Stimulated activated CD4-positive, alpha-beta T cell treated with anti-CD3 and anti-CD28 coated beads, TNF-alpha, amount 100 ng/mL, for 24 hours (primary cell): ENCODE measurements around the gene DNMT1.

Experiments
- DNase-seq, 3 experiments: peaks; one replicate each; pipeline ENCODE4 v3.0.0-alpha.2; 2020; ENCODE audit warnings: low read depth in 3 of 3

DNMT1 gene

DNA sequence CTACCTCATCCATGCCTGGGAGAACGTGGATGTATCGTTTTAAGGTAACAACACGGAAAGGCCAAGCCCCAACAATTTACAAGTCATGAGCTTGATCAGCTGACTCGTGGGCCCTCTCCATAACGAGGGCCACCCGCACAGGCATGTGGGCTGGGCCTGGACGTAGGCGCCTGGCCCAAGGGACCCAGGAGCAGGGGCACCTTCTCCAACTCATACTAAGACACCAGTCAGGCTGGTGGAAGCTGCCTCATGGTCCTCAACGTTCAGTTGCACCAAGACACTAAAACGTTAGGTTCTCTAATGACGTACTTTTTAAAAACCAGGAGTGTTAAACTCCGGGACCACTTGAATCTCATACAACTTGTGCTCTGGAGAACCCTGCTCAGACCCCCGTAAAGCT lies 53.3 kb downstream of the DNMT1 start:
- no peak for DNase-seq

DNA sequence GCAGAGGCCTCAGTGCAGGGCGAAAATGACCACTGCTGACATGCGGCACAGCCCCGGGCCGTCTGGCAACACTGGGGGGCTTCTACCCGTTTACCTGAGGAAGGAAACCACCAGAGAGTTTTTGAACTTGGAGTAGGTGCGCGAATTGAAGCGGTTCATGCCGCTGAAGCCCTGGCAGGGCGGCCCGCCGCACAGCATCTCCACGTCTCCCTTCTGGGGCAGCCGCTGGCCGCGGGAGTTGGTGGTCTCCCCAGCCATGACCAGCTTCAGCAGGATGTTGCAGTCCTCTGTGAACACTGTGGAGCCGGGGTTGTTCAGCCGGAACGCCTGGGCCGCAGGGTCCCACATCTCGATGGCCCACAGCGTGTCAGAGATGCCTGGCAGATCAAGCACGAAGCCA lies 54.8 kb downstream of the DNMT1 start:
- DNase-seq: no peak

DNA sequence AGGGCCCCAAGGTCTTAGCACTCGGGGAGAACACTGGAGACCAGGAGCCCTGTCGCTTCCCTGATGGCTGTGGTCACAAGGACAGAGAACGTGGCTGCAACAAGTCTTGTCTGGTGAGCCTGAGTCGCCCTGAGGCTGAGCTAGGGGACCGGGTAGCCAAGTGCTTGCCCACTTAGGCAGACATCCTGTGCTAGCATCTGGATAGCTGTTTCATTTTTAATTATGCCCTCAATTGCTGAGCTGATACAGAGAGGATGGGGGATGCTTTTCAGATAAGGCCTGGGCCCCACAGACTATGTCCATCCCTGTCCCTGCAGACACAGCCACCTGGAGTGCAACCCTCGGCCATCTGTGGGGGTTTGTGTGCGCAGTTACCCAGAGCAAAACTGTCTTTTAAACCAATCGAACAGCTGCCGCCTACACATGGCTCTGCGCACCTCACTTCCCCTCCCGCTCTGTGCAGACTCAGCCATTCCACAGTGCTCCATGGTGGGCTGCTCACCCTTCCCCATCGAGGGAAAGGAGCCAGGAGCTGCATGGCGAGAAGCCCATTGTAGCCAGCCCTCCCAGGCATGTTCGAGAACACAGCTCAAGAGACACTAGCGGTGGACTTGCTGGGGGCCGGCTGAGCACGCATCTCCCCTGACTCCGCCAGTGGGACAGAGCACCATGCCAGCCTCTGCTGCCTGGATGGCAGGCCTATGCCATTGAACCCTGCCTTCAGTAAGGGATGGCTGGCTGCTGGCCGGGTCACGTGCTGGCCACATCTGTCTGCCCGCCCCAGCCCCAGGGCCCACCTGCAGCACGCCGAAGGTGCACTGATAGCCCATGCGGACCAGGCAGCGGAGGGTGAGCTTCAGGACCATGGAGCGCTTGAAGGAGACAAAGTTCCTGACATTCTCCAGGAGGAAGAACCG lies 55.6 kb downstream of the DNMT1 start:
- no peak for DNase-seq

DNA sequence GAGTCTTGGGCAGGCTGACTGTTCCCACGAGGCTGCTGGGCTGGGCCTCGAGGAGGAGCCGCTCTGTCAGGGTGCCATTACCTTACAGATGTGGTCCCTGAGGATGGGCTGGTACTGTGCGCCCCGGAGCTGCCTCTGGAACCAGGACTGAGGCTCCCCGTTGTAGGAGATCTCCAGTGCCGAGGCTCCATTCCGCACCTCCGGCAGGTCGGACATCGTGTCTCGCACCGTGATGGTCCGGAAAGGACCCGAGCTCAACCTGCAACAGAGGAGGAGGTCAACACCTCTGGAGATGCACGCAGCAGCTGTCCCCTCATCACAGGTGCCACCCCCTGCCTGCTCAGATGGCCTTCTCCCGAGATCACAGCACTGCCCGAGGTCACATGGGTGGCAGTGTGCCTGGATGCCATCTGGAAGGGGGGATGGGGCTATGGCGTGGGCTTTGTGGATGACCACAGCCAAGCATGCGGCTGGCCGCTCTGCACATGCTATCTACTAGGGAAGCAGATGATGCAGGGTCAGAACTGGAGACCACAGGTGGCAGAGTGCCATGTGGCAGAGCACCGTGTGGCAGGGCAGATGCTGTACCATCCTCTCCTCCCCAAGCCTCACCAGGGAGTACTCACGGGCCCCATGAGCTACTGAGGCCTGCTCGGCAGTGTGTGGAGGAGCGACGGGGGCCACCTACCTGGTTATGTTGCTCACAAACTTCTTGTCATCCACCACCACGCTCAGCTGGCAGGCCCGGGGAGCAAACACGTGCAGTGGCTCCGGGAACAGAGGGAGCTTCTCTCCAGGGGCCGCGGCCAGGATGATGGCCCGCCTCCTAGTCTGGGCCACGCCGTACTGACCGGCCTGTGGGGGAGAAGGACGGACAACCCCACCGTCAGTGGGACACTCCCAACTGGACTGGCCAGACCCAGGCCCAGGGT lies 56.7 kb downstream of the DNMT1 start:
- DNase-seq: no peak

DNA sequence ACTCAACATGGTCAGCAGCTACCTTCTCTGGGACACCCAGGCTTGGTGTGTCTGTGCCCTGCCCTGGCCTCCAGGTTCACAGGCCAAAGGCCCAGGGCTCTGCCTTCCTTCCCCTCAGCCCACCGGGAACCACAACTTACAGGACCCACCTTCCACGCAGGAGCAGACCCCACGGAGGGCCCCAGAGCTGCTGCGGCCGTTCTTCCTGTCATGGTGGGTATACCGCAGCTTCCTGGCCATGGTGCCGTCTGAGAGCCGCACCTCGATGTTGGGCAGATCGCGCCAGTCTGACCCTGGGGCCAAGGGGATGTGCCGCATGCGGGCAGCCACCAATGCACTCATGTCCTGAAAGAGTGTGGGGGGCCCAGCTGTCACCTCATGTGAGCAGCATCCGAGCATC lies 57.8 kb downstream of the DNMT1 start:
- no peak for DNase-seq

DNA sequence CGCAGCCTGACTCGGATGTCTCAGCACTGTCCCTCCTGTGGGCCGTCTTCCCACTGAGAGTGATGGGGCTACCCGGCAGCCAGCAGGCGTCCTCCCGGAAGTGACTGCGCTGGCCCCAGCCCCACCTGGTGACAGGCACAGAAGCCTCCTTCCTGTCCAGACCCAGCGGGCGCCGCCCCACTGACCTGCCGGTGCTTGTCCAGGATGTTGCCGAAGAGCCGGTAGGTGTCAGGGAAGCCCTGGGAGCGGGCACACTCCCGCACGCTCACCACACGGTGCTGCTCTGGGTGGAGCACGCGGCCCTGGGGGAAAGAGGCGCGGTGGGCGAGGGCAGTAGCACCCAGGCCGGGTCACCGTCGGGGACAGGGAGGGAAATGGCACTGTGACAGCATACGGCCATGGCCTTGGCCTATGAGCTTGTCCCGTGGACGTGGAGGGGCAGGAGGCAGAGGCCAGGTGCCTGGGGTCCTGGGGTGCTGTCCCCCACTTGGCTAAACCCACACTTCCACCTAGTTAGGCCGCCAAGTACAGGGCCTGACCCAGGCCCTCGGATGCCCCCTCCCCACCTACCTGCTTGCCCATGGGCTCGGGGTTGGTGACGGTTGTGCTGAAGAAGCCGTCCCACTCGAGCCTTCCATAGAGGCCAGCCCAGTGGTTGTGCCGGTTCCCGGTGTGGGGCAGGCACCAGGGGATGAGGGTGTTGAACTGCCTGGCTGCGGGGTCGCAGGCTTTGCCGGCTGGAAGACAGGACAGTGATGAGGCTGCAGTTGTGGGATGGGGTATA lies 59.0 kb downstream of the DNMT1 start:
- DNase-seq: no peak

DNA sequence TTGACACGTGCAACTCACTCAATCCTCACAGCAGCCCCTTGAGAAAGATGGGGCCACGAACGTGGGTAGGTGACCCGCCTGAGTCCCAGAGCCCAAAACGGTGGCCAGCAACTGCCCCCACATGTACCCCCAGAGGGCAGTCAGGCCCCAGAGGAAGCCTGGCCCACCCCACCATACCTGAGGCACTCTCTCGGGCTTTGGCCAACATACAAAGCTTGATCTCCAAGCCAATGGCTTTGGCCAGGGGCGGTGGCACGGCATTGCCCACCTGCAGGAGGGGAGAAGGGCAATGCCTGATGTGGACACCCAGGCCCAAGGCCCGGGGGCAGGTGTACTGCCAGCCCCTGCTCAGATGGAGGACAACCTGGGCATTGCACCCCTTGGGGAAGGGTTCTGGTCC lies 60.7 kb downstream of the DNMT1 start:
- DNase-seq: no peak

DNA sequence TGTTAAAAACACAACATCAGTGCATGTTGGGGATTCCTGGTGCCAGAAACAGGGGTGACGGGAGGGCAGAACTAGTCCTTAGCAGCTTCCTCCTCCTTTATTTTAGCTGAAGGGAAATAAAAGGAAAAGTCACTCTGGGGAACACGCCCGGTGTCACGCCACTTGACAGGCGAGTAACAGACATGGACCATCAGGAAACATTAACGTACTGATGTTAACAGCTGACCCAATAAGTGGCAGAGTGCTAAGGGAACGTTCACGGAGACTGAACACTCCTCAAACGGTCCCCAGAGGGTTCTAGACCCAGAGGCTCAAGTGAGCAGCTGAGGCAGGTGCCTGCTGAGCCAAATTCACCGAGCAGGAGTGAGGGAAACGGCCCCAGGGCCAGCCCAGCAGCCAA lies 61.2 kb downstream of the DNMT1 start:
- no peak for DNase-seq

DNA sequence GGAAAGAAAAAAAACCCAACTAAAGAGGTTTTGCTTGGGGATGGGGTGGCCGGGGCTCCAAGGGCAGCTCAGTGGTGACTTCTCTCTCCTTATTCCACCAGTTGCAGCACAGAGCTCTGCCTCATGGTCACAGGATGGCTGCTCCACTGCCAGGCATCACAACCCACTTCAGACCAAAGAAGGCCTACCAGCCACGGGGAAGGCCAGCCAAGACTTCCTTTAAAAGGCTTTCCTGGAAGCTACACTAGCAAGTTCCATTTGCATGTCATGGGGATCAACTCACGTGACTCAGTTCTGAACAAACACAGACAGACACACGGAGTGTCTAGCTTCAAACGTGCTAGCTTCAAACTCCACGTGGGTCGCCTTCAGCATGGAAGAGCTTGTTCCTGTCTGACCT lies 61.8 kb downstream of the DNMT1 start:
- no peak for DNase-seq

DNA sequence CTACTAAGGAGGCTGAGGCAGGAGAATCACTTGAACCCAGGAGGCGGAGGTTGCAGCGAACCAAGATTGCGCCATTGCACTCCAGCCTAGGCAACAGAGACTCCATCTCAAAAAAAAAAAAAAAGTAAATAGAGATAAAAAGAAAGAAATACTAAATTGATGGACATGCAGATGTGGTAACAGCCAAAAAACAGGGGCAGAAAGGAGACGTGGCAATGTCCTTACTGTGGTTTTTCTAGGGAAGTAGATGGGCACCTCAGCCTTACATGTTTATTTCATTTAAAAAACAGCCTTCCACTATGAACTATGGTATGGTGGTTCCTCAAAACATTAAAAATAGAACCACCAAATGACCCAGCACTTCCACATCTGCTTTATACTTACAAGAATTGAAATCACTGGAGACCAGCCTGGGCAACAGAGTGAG lies 68.5 kb downstream of the DNMT1 start:
- no peak for DNase-seq

DNA sequence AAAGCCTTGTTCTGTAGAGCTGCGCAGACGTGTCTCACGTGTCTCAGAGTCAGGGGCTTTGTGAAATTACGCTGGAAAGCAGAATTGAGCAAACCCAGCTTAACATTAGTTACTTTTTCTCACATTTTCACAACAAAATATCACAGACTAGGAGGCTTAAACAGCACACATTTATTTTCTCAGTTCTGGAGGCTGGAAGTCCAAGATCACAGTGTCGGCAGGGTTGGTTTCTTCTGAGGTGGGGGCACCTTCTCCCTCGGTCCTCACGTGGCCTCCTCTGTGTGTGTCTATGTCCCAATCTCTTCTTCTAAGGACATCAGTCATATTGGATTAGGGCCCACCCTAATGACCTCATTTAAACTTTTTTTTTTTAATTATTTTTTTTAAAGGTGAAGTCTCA lies 70.3 kb downstream of the DNMT1 start:
- DNase-seq: no peak

DNA sequence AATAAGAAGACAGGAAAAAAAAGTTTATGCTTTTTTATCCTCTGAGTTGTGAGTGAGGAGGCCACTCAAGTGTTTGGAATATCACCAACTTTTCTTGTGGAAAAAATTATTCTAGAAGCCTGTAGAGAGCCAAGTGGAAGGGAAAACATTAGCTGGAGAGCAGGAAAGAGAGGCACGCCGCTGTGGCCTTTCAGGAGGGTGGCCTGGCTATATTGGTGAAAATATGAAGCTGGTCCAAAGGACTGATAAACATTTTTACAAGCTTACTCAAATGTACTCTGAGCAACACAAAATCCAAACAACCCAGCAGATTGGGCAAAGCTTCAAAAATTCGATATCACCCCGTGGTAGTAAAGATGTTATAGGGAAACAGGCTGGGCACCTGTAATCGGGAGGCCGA lies 72.7 kb downstream of the DNMT1 start:
- DNase-seq: no peak

DNA sequence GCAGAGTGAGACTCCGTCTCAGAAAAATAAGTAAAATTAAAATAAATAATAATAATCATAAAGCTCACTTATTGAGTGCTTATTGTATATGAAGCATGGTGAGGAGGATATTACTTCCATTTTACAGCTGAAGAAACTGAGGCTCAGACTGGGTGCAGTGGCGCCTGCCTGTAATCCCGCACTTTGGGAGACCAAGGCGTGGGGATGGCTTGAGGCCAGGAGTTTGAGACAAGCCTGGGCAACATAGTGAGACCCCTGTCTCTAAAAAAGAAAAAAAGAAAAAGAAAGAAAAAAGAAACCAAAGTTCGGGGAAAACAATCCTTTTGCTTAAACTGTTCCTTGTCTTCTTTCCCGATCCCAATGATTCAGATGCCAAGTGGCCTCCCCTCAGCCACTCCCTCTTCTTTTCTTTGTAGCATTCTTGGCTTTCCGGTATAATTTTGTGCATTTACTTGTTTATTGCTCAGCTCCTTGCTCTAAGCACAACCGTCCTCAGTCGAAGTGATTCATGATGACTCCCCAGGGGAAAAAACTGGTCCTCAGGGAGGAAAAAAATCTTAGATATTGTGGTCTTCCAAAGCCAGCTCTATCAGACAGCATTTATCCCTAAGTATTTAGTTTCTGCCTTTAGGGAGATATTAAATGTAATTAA lies 74.1 kb downstream of the DNMT1 start:
- no peak for DNase-seq

DNA sequence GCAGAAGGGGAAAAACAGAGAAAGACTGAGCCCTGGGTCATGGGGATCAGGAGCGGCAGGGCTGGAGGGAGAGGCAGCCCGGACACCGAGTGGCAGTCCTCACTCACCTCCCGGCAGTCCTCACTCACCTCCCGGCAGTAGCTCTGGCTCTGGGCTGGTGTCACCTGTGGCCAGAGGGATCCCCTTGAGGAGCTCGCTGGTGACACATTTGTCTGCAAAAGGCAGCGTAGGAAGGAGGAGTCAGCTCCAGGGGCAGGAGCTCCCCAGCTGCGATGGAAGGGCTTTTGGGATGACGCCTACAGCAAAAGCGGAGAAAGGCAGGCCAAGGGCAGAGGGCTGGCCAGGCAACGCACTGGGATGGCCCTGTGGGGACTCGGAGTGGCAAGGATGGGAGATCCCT lies 75.8 kb downstream of the DNMT1 start:
- no peak for DNase-seq

DNA sequence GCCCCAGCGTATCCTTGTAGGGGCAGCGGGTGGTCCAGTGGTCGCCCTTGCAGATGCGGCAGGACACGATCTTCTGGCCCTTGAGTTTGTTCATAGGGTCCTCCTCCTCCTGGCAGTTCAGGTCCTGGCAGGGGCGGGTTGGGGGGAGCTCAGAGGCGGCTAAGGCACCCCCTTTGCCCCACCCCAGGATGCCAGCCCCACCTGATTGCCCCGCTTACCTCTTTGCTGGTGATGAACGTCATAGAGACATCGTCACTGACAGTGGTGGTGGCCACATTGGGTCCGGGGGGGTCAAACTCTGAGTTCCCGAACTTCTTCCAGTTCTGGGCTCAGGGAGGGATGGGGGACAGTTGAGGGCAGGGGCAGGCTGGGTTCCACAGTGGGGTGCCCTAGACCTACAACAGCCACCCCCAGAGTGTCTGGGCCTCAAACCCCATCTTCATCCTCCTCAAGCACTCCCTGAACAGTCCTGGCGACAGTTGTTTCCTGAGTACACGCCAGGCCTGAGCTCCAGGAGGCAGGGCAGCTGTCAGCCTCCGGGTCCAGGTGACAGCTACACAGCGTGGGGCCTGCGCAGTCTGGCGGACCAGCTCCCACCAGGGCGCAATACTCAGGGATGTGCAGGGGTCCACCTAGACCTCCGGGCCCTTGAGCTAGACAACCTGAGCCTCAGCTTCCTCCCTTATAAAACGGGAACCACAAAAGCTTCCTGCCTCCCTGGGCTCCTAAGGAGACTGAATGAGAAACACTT lies 77.7 kb downstream of the DNMT1 start:
- no peak for DNase-seq

DNA sequence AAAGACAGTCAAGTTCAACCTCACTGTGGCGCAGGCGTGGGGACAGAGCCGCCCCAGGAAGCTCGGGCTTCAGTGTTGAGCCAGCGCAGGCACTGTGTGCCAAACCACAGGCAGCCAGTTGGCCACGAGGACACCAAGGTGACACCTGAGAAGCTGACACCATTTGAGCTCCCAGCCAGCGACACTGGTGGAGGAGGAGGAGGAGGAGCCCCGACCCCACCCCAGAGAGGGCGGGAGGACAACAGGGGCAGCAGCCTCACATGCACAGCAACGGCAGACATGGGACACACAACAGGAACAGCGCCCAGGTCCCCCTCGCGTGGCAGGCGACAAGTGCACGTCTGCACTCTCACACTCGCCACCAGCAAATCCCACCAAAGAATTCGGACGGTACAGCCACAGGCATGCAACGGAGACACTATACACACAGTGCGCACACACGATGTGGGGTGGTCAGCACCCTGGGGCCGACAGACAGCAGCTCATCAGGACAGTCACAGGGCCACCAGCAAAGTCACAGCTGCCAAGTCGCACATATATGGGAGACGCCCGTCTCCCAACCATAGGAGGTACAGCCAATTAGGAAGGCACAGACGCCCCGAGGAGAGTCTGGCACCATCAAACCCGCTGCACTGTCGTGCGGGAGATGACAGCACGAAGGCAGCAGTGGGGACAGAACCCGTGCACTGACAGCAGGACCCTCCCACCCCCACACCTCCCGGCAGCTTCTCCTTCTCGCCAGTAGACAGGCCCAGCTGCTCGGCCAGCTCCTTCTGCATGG lies 78.5 kb downstream of the DNMT1 start:
- no peak for DNase-seq

DNA sequence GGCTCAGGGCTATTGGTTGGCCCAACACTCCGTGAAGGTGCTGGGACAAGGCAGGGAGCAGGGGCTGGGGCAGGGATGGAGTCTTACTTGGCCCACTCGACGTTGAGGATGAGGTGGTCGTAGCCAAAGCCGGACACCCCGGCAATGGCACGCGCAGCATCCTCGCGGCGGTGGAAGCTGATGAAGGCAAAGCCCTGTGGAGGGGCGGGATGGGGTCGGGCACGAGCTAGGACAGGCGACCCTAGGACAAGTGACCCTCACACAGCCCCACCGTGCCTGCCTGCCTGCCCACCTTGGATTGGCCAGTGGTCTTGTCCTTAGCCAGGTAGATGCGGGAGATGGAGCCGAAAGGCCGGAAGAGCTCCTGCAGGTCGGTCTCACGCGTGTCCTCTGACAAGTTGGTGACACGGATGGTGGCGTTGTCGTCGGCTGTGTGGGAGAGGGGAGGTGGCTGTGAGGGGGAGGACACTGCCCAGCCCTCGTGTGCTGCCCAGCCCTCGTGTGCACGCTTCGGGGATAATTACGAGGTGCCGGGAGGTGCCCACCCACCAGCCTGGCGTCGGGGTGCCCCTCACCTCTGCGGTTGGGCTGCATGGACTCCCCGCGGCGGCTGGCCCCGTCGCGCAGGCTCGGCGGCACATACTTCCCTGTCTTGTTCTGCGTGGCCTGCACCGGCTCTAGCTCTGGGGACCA lies 79.2 kb downstream of the DNMT1 start:
- no peak for DNase-seq

DNA sequence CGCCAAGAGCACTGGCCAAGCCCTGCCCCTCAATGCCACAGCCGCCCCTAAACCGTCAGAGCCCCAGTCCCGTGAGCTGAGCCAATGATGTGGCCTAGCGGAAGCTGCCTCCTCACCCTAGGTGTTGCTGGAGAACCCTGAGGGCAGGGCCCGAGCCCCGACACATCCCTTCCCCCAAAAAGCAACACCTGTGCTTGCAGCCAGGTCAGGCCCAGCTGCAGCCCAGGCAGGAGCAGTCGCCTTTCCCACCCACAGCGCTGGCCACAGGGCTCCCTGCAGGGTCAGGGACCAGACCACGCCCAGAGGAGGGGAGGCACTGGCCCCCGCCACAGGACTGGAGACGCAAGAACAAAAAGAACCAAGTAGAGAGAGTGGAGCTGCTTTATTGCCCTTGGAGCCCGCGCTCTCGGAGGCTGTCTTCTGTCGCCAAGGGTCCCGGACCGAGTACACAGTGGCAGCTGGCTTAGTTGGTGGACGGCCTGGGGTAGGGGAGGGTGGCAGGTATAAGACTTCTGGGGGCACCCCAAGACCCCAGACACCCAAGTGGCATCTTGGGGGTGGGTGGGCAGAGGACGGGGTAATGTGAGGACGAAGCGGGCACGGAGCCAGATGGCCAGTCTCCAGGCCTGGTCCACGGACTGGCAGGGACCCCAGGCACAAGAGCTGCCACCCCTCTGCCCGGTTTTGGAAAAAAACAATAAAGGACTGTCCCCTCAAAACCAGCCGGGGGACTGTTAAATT lies 79.9 kb downstream of the DNMT1 start:
- DNase-seq: no peak
